Body of pancreas (tissue), 4 donors: ENCODE data around the gene ADRB2. TPM values are rescaled to one million over a fixed set of nuclear protein-coding genes. Genes with fewer than 3 reads are reported as not detected.

Experiments
- ATAC-seq: fragments of 150-250 bp; one replicate; pipeline ENCODE4 v1.9.1; 2016
- DNase-seq, 4 donors: peaks; one replicate each; pipeline ENCODE4 v3.0.0-alpha.2; 2019
- H3K27ac ChIP-seq, 4 donors: fragments of 200-600 bp; sonication (generic); 1 replicate in 3 of 4; 2 replicates in 1 of 4; pipeline versions ENCODE4 v1.5.1 to v1.6.1; 2016 to 2019; ENCODE audit warnings: mild to moderate bottlenecking in 1 of 4, mixed read lengths in 1 of 4, moderate library complexity in 1 of 4
- H3K27me3 ChIP-seq, 2 donors: fragments of 200-600 bp; sonication (generic); one replicate each; pipeline ENCODE4 v1.6.0; 2016; ENCODE audit warnings: mild to moderate bottlenecking in 1 of 2
- H3K36me3 ChIP-seq, 2 donors: fragments of 200-600 bp; sonication (generic); replicated peaks in 1 of 2; 2 replicates each; pipeline ENCODE4 v1.5.1; 2016; ENCODE audit warnings: low read depth in 2 of 2; ENCODE audit not compliant: insufficient read depth in 1 of 2
- H3K4me1 ChIP-seq: fragments of 200-600 bp; sonication (generic); one replicate; pipeline ENCODE4 v1.6.0; 2016
- H3K4me3 ChIP-seq, 2 donors: fragments of 200-600 bp; sonication (generic); 1 replicate in 1 of 2; 2 replicates in 1 of 2; pipeline ENCODE4 v1.5.1; 2016 to 2019
- H3K9me3 ChIP-seq, 3 donors: fragments of 200-600 bp; sonication (generic); 1 replicate in 2 of 3; 2 replicates in 1 of 3; pipeline ENCODE4 v1.5.1; 2016
- POLR2A ChIP-seq, 3 donors: fragments of 450-650 bp; IDR thresholded peaks; one replicate each; pipeline ENCODE4 v1.6.1; 2016; ENCODE audit warnings: antibody characterized with exemption in 3 of 3, mild to moderate bottlenecking in 2 of 3
- WGBS, 2 donors: methylation state at CpG; one replicate each; pipeline ENCODE4 v1.1.5; 2017; 5-methylcytosine and 5-hydroxymethylcytosine counted together
- intact Hi-C: fragments of 100-400 bp; cut with DNase I; formaldehyde crosslinking; loops from one replicate; pipeline ENCODE4 v1.15.1; 2023
- total RNA-seq, 2 donors: library from RNA; depleted of rRNA; stranded (reverse); fragments of >200 nt; gene quantifications; one replicate each; pipeline ENCODE4 v1.1.0, GENCODE V29; 2016
- TF ChIP-seq, protein P1 (sequence below), 7 experiments: fragments of 450-650 bp in 4 of 7; fragments of 200-600 bp in 3 of 7; sonication (generic) in 3 of 7; IDR thresholded peaks; one replicate each; pipeline ENCODE4 v1.5.1; 2016 to 2019; ENCODE audit warnings: antibody characterized with exemption in 7 of 7

The ADRB2 gene
- total RNA-seq, 2 donors from 2014 or later = 1.6 to 4.6 TPM

DNA sequence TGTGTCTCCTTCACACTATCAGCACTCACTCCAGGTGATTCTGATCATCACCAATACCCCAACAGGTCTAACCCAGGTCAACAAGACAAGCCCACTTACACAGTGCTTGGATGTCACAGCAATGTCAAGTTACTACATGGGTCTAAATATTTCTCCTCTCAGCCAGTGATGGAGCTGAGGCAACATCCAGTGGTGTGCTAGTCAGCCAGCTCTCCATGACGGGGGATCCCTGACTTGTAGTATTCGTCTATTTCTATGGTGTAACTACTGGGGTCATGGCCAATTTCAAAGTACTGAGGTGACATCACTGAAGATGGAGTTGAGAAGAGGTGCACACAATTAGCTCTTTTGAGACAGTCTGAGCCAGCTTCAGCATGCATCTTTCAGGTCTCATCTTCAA is 31.1 kb downstream of the ADRB2 start:
- Histone ChIP-seq H3K9me3 (no peaks in the 10 kb centered on the region), H3K27ac (no peak overlapping the region), H3K4me1 (no peaks in the 10 kb centered on the region), H3K36me3 (no peaks in the 10 kb centered on the region), H3K27me3 (no peaks in the 10 kb centered on the region), H3K4me3 (no peak overlapping the region)
- TF ChIP-seq, protein P1, sequence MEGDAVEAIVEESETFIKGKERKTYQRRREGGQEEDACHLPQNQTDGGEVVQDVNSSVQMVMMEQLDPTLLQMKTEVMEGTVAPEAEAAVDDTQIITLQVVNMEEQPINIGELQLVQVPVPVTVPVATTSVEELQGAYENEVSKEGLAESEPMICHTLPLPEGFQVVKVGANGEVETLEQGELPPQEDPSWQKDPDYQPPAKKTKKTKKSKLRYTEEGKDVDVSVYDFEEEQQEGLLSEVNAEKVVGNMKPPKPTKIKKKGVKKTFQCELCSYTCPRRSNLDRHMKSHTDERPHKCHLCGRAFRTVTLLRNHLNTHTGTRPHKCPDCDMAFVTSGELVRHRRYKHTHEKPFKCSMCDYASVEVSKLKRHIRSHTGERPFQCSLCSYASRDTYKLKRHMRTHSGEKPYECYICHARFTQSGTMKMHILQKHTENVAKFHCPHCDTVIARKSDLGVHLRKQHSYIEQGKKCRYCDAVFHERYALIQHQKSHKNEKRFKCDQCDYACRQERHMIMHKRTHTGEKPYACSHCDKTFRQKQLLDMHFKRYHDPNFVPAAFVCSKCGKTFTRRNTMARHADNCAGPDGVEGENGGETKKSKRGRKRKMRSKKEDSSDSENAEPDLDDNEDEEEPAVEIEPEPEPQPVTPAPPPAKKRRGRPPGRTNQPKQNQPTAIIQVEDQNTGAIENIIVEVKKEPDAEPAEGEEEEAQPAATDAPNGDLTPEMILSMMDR (IDR thresholded peaks at IDR 0.05) = no peak
- no peak for TF ChIP-seq POLR2A (IDR thresholded peaks at IDR 0.05)
- DNase-seq = no peak
- WGBS, 2 donors = 83 to 92% methylated on average over 2 of the region's 2 CpGs
- intact Hi-C loops = no loop called here
- no peak for ATAC-seq

GRCh38 chr5:148858106-148858505 is 31.7 kb downstream of the ADRB2 start:
- intact Hi-C loops = no loop called here
- no peak overlapping the region for H3K27ac ChIP-seq
- WGBS, 2 donors = 79 to 88% methylated on average over 2 of the region's 2 CpGs
- no peaks in the 10 kb centered on the region for H3K4me1 ChIP-seq
- H3K36me3 ChIP-seq = no peaks in the 10 kb centered on the region
- no peaks in the 10 kb centered on the region for H3K9me3 ChIP-seq
- TF ChIP-seq, protein P1 (IDR thresholded peaks at IDR 0.05) = no peak
- no peak for TF ChIP-seq POLR2A (IDR thresholded peaks at IDR 0.05)
- no peaks in the 10 kb centered on the region for H3K27me3 ChIP-seq
- ATAC-seq = no peak
- H3K4me3 ChIP-seq = no peak overlapping the region
- DNase-seq = no peak

DNA sequence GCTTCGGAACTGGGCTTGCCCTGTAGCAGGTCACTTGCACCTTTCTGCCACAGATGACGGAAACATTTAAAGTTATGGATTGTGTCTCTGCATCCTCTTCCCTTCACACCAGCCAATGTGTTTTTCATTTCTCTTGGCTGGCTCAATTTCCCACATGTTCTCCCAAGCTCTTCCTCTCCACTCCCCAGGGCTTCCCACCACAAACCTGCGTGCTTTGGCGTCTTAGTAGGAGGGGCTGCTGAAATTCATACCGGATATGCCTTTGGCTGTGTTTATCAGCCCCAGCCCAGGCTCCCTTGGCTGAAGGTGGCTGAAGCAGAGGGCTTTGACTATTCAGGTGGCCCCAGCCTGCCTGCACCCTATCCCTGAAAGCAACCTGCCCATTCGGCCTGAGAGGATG is 32.1 kb downstream of the ADRB2 start:
- Histone ChIP-seq H3K4me1 (no peaks in the 10 kb centered on the region), H3K27ac (no peak overlapping the region), H3K9me3 (no peaks in the 10 kb centered on the region), H3K4me3 (no peak overlapping the region), H3K36me3 (no peaks in the 10 kb centered on the region), H3K27me3 (no peaks in the 10 kb centered on the region)
- no peak for ATAC-seq
- TF ChIP-seq, protein P1 (IDR thresholded peaks at IDR 0.05) = no peak
- no peak for TF ChIP-seq POLR2A (IDR thresholded peaks at IDR 0.05)
- intact Hi-C loops = no loop called here
- WGBS, 2 donors = 65 to 72% methylated on average over 6 of the region's 6 CpGs
- no peak for DNase-seq

GRCh38 chr5:148859703-148860102 is 33.3 kb downstream of the ADRB2 start:
- 88 to 91% methylated on average over 2 of the region's 2 CpGs for WGBS, 2 donors
- intact Hi-C loops = no loop called here

GRCh38 chr5:148860599-148860998 is 34.2 kb downstream of the ADRB2 start:
- Histone ChIP-seq H3K9me3 (no peaks in the 10 kb centered on the region), H3K27ac (no peak overlapping the region), H3K27me3 (no peaks in the 10 kb centered on the region), H3K4me3 (no peak overlapping the region), H3K36me3 (no peaks in the 10 kb centered on the region), H3K4me1 (no peaks in the 10 kb centered on the region)
- no peak for DNase-seq
- WGBS, 2 donors = 76 to 85% methylated on average over 5 of the region's 5 CpGs
- intact Hi-C loops = no loop called here
- TF ChIP-seq POLR2A (IDR thresholded peaks at IDR 0.05) = no peak
- TF ChIP-seq, protein P1 (IDR thresholded peaks at IDR 0.05) = no peak
- no peak for ATAC-seq

More at GRCh38 chr5:148859703-148860102, 33.3 kb downstream of the ADRB2 start:
- Histone ChIP-seq H3K27ac (no peak overlapping the region), H3K9me3 (no peaks in the 10 kb centered on the region), H3K4me1 (no peaks in the 10 kb centered on the region), H3K4me3 (no peak overlapping the region), H3K36me3 (no peaks in the 10 kb centered on the region), H3K27me3 (no peaks in the 10 kb centered on the region)
- no peak for ATAC-seq
- TF ChIP-seq POLR2A (IDR thresholded peaks at IDR 0.05) = no peak
- TF ChIP-seq, protein P1 (IDR thresholded peaks at IDR 0.05) = no peak
- no peak for DNase-seq
